Esophagus (tissue), 2 donors: ENCODE data around the gene DGKD. TPM values are rescaled to one million over a fixed set of nuclear protein-coding genes. Genes with fewer than 3 reads are reported as not detected.

Experiments used
- H3K27ac ChIP-seq, 2 donors: one replicate each; pipeline ENCODE4 v1.5.1; 2013; ENCODE audit warnings: low read depth in 2 of 2, mild to moderate bottlenecking in 2 of 2, inconsistent platforms in 1 of 2, low read length in 1 of 2, moderate library complexity in 1 of 2
- H3K27me3 ChIP-seq, 2 donors: one replicate each; pipeline ENCODE4 v1.6.1; 2013; ENCODE audit warnings: low read length in 2 of 2, control low read depth in 1 of 2, mild to moderate bottlenecking in 1 of 2; ENCODE audit not compliant: insufficient read depth in 2 of 2, control insufficient read depth in 1 of 2
- H3K36me3 ChIP-seq, 2 donors: one replicate each; pipeline ENCODE4 v1.6.1; 2013; ENCODE audit warnings: low read length in 1 of 2; ENCODE audit not compliant: control insufficient read depth in 2 of 2, insufficient read depth in 2 of 2
- H3K4me1 ChIP-seq, 2 donors: one replicate each; pipeline ENCODE4 v1.6.1; 2013; ENCODE audit warnings: low read length in 1 of 2; ENCODE audit not compliant: control insufficient read depth in 2 of 2, insufficient read depth in 2 of 2
- H3K4me3 ChIP-seq, 2 donors: one replicate each; pipeline ENCODE4 v1.5.1; 2013; ENCODE audit warnings: low read length in 2 of 2, mild to moderate bottlenecking in 2 of 2, low read depth in 1 of 2, moderate library complexity in 1 of 2
- H3K9me3 ChIP-seq, 2 donors: one replicate each; pipeline ENCODE4 v1.6.1; 2013; ENCODE audit warnings: mild to moderate bottlenecking in 2 of 2, low read depth in 1 of 2, low read length in 1 of 2, moderate library complexity in 1 of 2; ENCODE audit not compliant: control insufficient read depth in 2 of 2, insufficient read depth in 1 of 2
- WGBS, 2 donors: extraction: QIAGEN DNeasy Blood & Tissue Kit; methylation state at CpG; one replicate each; pipeline ENCODE4 v1.1.7; 2013; 5-methylcytosine and 5-hydroxymethylcytosine counted together
- polyA plus RNA-seq, 2 donors: library from polyadenylated mRNA; stranded (reverse); fragments of 200-250 nt; gene quantifications; one replicate each; pipeline ENCODE4 v1.2.3, GENCODE V29; 2013
- donor health status: healthy with polysubstance abuse.
- donor health status: Bipolar disorder and iron deficiency.

The DGKD gene
- polyA plus RNA-seq, 2 donors, result 3.3 to 15.4 TPM

- H3K36me3 ChIP-seq, result no peaks in the 10 kb centered on the region
- no peak overlapping the region for H3K27ac ChIP-seq
- H3K4me1 ChIP-seq, result peaks cover 3 to 5% of the 10 kb centered on the region in 2 donors
- no peak overlapping the region for H3K4me3 ChIP-seq
- no peaks in the 10 kb centered on the region for H3K27me3 ChIP-seq
- no peaks in the 10 kb centered on the region for H3K9me3 ChIP-seq
- WGBS, 2 donors, result 76 to 86% methylated on average over 3 of the region's 3 CpGs
These were observed 58.1 kb downstream of the DGKD start for GRCh38 chr2:233412405-233412804.

DNA sequence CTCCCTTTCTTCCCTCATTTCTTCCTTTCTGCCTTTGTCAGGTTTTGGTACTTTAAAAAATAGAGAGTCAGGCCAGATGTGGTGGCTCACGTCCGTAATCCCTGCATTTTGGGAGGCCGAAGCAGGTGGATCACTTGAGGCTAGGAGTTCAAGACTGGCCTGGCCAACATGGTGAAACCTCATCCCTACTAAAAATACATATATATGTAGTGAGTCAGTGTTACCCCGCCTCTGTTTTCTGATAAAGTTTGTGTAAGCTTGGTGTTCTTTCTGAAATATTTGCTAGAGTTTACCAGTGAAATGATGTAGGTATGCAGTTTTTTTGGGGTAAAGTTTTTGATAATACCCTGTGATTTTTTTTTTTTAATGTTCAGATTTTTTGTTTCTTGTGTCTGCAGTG, 58.8 kb downstream of the DGKD start:
- Histone ChIP-seq H3K4me3 (no peak overlapping the region), H3K4me1 (peaks cover 3 to 5% of the 10 kb centered on the region in 2 donors), H3K9me3 (no peaks in the 10 kb centered on the region), H3K27ac (no peak overlapping the region), H3K36me3 (no peaks in the 10 kb centered on the region), H3K27me3 (no peaks in the 10 kb centered on the region)
- WGBS, 2 donors, result 94 to 95% methylated on average over 4 of the region's 4 CpGs

- Histone ChIP-seq H3K27me3 (no peaks in the 10 kb centered on the region), H3K4me1 (peaks cover 5% of the 10 kb centered on the region in 2 donors), H3K36me3 (no peaks in the 10 kb centered on the region), H3K4me3 (no peak overlapping the region), H3K27ac (peak overlapping the region in 1 of 2 donors; percentile 24), H3K9me3 (no peaks in the 10 kb centered on the region)
- WGBS, 2 donors, result 49 to 54% methylated on average over 9 of the region's 9 CpGs
These were observed 59.4 kb downstream of the DGKD start for GRCh38 chr2:233413559-233414272.

GRCh38 chr2:233414273-233414654, 60.0 kb downstream of the DGKD start:
- Histone ChIP-seq H3K27me3 (no peaks in the 10 kb centered on the region), H3K9me3 (no peaks in the 10 kb centered on the region), H3K27ac (peak overlapping the region in 1 of 2 donors; percentile 24), H3K4me3 (no peak overlapping the region), H3K36me3 (no peaks in the 10 kb centered on the region), H3K4me1 (peaks cover 5% of the 10 kb centered on the region in 2 donors)
- WGBS, 2 donors, result 82 to 90% methylated on average over 4 of the region's 4 CpGs

DNA sequence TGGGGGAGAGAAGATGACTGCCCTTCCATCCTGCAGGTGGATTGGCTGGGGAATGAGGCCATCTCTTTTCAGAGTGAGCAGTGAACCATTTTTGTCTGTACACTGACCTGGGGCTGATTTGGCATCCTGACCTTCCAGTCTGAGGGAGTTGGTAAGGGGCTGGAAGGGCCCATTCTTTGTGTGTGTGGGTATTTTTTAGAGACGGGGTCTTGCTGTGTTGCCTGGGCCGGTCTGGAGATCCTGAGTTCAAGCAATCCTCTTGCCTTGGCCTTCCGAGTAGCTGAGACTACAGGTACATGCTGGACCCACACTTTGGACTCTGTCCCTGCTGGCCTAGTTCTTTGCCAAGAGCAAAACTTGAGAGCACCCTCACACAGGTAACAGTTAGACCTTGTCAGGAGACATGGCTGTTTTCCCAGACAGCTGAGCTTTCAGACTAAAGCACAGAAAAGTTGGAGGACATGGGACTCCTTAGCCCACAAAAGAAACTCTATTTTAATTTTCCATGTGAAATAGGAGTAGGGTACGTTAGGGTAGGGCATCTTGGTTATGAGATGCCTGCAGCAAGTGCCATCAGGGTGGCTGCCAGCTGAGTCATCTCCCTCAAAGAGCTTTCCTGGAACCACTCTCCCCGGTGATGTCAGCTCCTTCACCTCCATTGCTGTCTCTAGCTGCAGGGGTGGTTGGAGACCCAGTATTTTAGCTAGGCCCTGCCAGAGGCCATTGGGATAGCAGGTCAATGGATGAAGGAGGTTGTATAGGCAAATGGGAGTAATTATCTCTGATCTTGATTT, 60.7 kb downstream of the DGKD start:
- Histone ChIP-seq H3K27ac (peak overlapping the region in 1 of 2 donors; percentile 19), H3K27me3 (no peaks in the 10 kb centered on the region), H3K9me3 (no peaks in the 10 kb centered on the region), H3K36me3 (no peaks in the 10 kb centered on the region), H3K4me1 (peaks cover 5% of the 10 kb centered on the region in 2 donors), H3K4me3 (no peak overlapping the region)
- WGBS, 2 donors, result 65 to 77% methylated on average over 5 of the region's 5 CpGs

DNA sequence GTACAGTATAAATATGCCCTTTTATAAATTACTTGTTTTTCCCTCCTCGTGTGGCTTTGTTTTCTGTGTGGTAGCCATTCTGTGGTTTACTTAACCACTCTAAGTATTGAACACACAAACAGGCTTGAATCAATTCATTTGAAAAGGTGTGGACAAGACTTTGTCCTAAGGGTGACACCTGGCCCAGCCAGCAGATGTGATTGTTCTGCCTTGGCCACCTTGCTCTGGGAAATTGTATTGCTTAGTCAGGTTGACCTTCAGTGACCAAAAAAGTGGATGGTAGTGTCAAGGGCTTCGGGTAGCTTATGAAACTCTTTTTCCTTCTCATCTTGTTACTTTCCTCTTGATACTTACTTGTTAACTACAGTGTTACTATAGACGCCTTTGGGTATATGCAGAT, 61.9 kb downstream of the DGKD start:
- H3K27ac ChIP-seq, result no peak overlapping the region
- no peaks in the 10 kb centered on the region for H3K36me3 ChIP-seq
- H3K4me1 ChIP-seq, result peaks cover 5 to 6% of the 10 kb centered on the region in 2 donors
- no peak overlapping the region for H3K4me3 ChIP-seq
- 81 to 88% methylated on average over 3 of the region's 3 CpGs for WGBS, 2 donors
- no peaks in the 10 kb centered on the region for H3K9me3 ChIP-seq
- no peaks in the 10 kb centered on the region for H3K27me3 ChIP-seq

DNA sequence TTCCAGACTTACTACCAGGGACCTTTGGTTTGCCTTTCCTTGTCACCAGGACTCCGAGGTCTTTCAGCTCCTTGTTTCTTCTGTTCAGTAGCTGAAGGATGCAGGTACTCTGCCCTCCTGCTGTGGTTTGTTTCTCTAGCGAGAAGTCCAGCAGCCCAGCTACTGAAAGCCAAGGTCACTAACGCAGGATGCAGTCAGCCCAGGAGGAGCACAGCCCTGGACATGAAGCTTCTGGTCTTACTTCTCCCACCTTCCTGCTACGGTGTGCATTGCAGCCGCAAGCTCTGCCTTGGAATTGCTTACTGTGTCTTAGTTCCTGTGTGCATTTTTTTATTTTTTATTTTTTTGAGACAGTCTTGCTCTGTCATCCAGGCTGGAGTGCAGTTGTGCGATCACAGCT, 62.4 kb downstream of the DGKD start:
- Histone ChIP-seq H3K4me3 (no peak overlapping the region), H3K27me3 (no peaks in the 10 kb centered on the region), H3K27ac (no peak overlapping the region), H3K9me3 (no peaks in the 10 kb centered on the region), H3K36me3 (no peaks in the 10 kb centered on the region), H3K4me1 (peaks cover 5 to 9% of the 10 kb centered on the region in 2 donors)
- WGBS, 2 donors, result 85 to 94% methylated on average over 6 of the region's 6 CpGs

DNA sequence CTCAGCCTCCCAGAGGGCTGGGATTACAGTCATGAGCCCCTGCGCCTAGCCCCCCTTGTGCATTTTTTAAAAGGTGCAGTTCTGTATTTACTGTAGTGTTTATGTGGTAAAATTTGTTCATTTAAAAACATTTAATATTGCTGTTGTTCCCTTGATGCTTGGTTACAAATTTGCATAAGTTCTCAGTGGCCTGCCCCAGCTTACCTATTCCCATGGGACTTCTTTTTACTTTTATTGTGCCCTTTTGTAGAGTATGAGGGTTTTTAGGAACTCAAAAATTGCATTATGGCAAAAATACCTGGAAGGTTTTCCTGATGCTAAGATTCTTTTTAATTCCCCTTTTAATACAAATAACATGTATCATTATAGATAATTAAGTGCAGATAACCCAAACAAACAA, 63.0 kb downstream of the DGKD start:
- 94 to 98% methylated on average over 1 of the region's 1 CpG for WGBS, 2 donors
- Histone ChIP-seq H3K27me3 (no peaks in the 10 kb centered on the region), H3K36me3 (no peaks in the 10 kb centered on the region), H3K27ac (no peak overlapping the region), H3K4me3 (no peak overlapping the region), H3K9me3 (no peaks in the 10 kb centered on the region), H3K4me1 (peaks cover 9% of the 10 kb centered on the region in 2 donors)

DNA sequence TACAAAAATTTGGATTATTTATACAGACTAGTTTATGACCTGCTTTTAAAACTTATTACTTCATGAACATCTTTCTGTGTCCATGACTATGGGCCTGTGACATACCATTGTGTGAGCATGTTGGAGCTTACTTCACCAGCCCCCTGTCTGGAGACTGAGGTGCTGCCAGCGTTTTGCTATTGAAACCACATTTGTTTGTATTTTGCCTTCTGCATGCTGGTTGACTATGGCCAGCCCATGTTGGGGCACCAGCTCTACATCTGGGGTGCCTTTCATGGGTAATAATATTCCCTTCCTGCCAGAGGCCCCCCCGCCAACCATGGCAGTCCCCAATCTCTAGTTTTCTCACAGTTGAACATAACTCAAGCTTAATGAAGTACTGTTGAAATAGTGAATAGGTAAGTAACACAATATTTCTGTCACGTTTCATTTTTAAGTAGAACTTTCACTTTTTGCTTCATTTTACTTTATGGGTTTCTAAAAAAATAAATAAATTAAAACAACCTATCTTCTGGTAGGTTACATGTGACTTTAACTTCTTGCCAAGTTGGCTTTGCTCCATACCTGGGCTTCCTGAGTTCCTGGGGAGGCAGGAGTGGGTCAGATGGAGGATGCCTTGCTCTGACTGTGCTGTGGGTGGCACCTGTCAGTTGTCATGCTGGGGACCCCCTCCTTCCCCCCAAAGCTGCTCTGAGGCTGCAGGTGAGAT, 63.9 kb downstream of the DGKD start:
- Histone ChIP-seq H3K4me1 (peaks cover 9 to 10% of the 10 kb centered on the region in 2 donors), H3K36me3 (no peaks in the 10 kb centered on the region), H3K27me3 (no peaks in the 10 kb centered on the region), H3K9me3 (no peaks in the 10 kb centered on the region), H3K4me3 (no peak overlapping the region), H3K27ac (peak overlapping the region in 1 of 2 donors; percentile 11)
- 81 to 85% methylated on average over 3 of the region's 3 CpGs for WGBS, 2 donors
